K562 (cell line): ENCODE data around the gene SHF. TPM values are rescaled to one million over a fixed set of nuclear protein-coding genes. Genes with fewer than 3 reads are reported as not detected.
A peak's percentile ranks its signal among the peaks of the same experiment; 100 is the strongest.

ENCODE experiments used
- ATAC-seq: fragments of 200-7000 bp; cut with Tn5 transposase; 3 replicates; pipeline ENCODE4 v1.9.1; 2020; ENCODE audit warnings: moderate library complexity
- BruUV-seq: library from RNA; stranded (reverse); fragments of 400-500 nt; replicated peaks from 2 replicates; lab custom pipeline; 2021; lab: Mats Ljungman, UMichigan
- CTCF ChIA-PET: fragments of 300-600 bp; formaldehyde crosslinking; extraction: SDS; loops from one replicate; lab custom pipeline; 2021; ENCODE audit warnings: low intra/inter-chr PET ratio; lab: Yijun Ruan, JAX
- POLR2A ChIA-PET: fragments of 300-600, 350-650 bp; sonication (Branson Sonifier 250); formaldehyde crosslinking; extraction: SDS; loops from one replicate; lab custom pipeline; 2021; ENCODE audit warnings: antibody characterized with exemption, inconsistent platforms; lab: Yijun Ruan, JAX
- DNase-seq, 4 experiments: peaks; one replicate each; pipeline versions ENCODE4 v3.0.0 to v3.0.0-alpha.2; 2011 to 2018; ENCODE audit warnings: low spot score in 3 of 4, mixed read lengths in 3 of 4; ENCODE audit errors: extremely low read depth in 1 of 4
- FAIRE-seq: peaks from 2 replicates; lab custom pipeline; 2011; peaks lifted over from hg19 to GRCh38; lab: Jason Lieb, UNC
- H2AFZ ChIP-seq: 2 replicates; pipeline ENCODE4 v1.6.0; 2011; ENCODE audit warnings: low read depth, low read length, control low read depth, inconsistent platforms
- H3K27ac ChIP-seq: fragments of 200-600 bp; 3 replicates; pipeline ENCODE4 v1.8.0; 2011; ENCODE audit warnings: low read depth, mild to moderate bottlenecking, control low read depth, inconsistent platforms, low read length, moderate library complexity, mixed read lengths; ENCODE audit errors: extremely low read depth
- H3K27me3 ChIP-seq, 2 experiments: fragments of 300-600 bp in 1 of 2; 2 replicates in 1 of 2; 3 replicates in 1 of 2; pipeline versions ENCODE4 v1.6.0 to v1.8.0; 2011; ENCODE audit warnings: inconsistent platforms in 2 of 2, low read length in 2 of 2, mild to moderate bottlenecking in 1 of 2, mixed read lengths in 1 of 2, moderate library complexity in 1 of 2; ENCODE audit not compliant: control insufficient read depth in 2 of 2, insufficient read depth in 2 of 2
- H3K36me3 ChIP-seq: fragments of 300-600 bp; 3 replicates; pipeline ENCODE4 v1.8.0; 2011; ENCODE audit warnings: mild to moderate bottlenecking, low read length, inconsistent platforms; ENCODE audit not compliant: control insufficient read depth, insufficient read depth
- H3K4me1 ChIP-seq, 2 experiments: fragments of 200-600 bp in 1 of 2; replicated peaks in 1 of 2; 2 replicates in 1 of 2; 3 replicates in 1 of 2; pipeline versions ENCODE4 v1.5.1 to v1.8.0; 2011; ENCODE audit warnings: inconsistent platforms in 2 of 2, low read length in 2 of 2, mild to moderate bottlenecking in 1 of 2, mixed read lengths in 1 of 2, moderate library complexity in 1 of 2; ENCODE audit not compliant: control insufficient read depth in 2 of 2, insufficient read depth in 2 of 2
- H3K4me2 ChIP-seq: 2 replicates; pipeline ENCODE4 v1.6.1; 2011; ENCODE audit warnings: low read length, control low read depth, inconsistent platforms, mixed read lengths; ENCODE audit not compliant: insufficient read depth
- H3K4me3 ChIP-seq: fragments of 200-600 bp; sonication (generic), shearing (Covaris generic); 2 replicates; pipeline ENCODE4 v1.5.1; 2016; ENCODE audit warnings: control low read depth, inconsistent platforms
- H3K79me2 ChIP-seq: fragments of 200-600 bp; 3 replicates; pipeline ENCODE4 v1.8.0; 2011; ENCODE audit warnings: low read length, inconsistent platforms; ENCODE audit not compliant: control insufficient read depth, insufficient read depth
- H3K9ac ChIP-seq, 2 experiments: 2 replicates each; pipeline versions ENCODE4 v1.6.0 to v1.6.1; 2011; ENCODE audit warnings: low read depth in 2 of 2, low read length in 2 of 2, control low read depth in 1 of 2, inconsistent platforms in 1 of 2, mild to moderate bottlenecking in 1 of 2, mixed read lengths in 1 of 2; ENCODE audit not compliant: insufficient read depth in 1 of 2
- H3K9me1 ChIP-seq: one replicate; pipeline ENCODE4 v1.6.0; 2011; ENCODE audit warnings: inconsistent platforms, mild to moderate bottlenecking, low read length, moderate library complexity; ENCODE audit not compliant: control insufficient read depth, insufficient read depth
- H3K9me3 ChIP-seq: replicated peaks from 2 replicates; pipeline ENCODE4 v1.5.1; 2011; ENCODE audit warnings: low read depth, low read length, inconsistent platforms; ENCODE audit not compliant: control insufficient read depth, insufficient read depth
- H4K20me1 ChIP-seq: replicated peaks from 2 replicates; pipeline ENCODE4 v1.6.1; 2011; ENCODE audit warnings: low read length, inconsistent platforms, mixed read lengths; ENCODE audit not compliant: control insufficient read depth, insufficient read depth
- ARNT ChIP-seq, 2 experiments: fragments of 450-650 bp; IDR thresholded peaks; 2 replicates each; pipeline ENCODE4 v1.6.1; 2016; ENCODE audit warnings: mild to moderate bottlenecking in 1 of 2
- KLF16 ChIP-seq: IDR thresholded peaks from 2 replicates; pipeline ENCODE4 v1.6.1; 2016; ENCODE audit warnings: antibody characterized with exemption
- MAFK ChIP-seq: IDR thresholded peaks from 2 replicates; pipeline ENCODE4 v1.6.1; 2011; ENCODE audit warnings: low read length, improper control_type of control experiment
- MCM5 ChIP-seq: fragments of 450-650 bp; IDR thresholded peaks from 2 replicates; pipeline ENCODE4 v1.6.1; 2016; ENCODE audit warnings: low read depth
- NBN ChIP-seq: fragments of 450-650 bp; IDR thresholded peaks from 2 replicates; pipeline ENCODE4 v1.6.1; 2016; ENCODE audit warnings: low read depth, mild to moderate bottlenecking
- NR2F6 ChIP-seq: fragments of 450-650 bp; formaldehyde crosslinking; IDR thresholded peaks from 2 replicates; pipeline ENCODE4 v1.4.0; 2020; ENCODE audit warnings: mild to moderate bottlenecking
- SMAD2 ChIP-seq: fragments of 150-350 bp; IDR thresholded peaks from 2 replicates; pipeline ENCODE4 v1.6.1; 2014; ENCODE audit warnings: low read depth, mild to moderate bottlenecking, low read length
- SMAD4 ChIP-seq: fragments of 250-450 bp; sonication (Bioruptor Pico); conservative IDR thresholded peaks from 2 replicates; pipeline ENCODE4 v1.8.0; 2021; ENCODE audit warnings: inconsistent platforms, mild to moderate bottlenecking, moderate library complexity
- SRSF1 ChIP-seq: fragments of 200-400 bp; formaldehyde crosslinking; IDR thresholded peaks from 2 replicates; pipeline ENCODE4 v1.6.1; 2017; ENCODE audit warnings: mild to moderate bottlenecking, low read depth, low read length, moderate library complexity
- ZNF384 ChIP-seq: IDR thresholded peaks from 2 replicates; pipeline ENCODE4 v1.6.1; 2012; ENCODE audit warnings: low read depth, low read length, improper control_type of control experiment
- WGBS: fragments of 100-300 bp; shearing (Covaris generic); methylation state at CpG from one replicate; pipeline ENCODE4 v1.1.6; 2016; ENCODE audit warnings: low coverage, mixed read lengths; ENCODE audit not compliant: insufficient coverage; ENCODE audit errors: missing lambda C conversion rate; 5-methylcytosine and 5-hydroxymethylcytosine counted together
- in situ Hi-C: fragments of 300-500 bp; cut with MboI; formaldehyde crosslinking; loops from 4 replicates; pipeline ENCODE4 v1.15.0; 2018; ENCODE audit warnings: inconsistent platforms, mixed read lengths
- intact Hi-C: fragments of 100-400 bp; cut with micrococcal nuclease; formaldehyde crosslinking; loops from 2 replicates; pipeline ENCODE4 v1.14.2; 2022
- polyA plus RNA-seq, 8 experiments: library from polyadenylated mRNA; depleted of rRNA in 4 of 8; stranded (reverse) in 5 of 8; unstranded in 3 of 8; fragments of >200 nt; fragmentation: Nextera tagmentation in 2 of 8; fragmentation: Illumina TruSeq in 1 of 8; extraction: Ambion mirVana in 2 of 8; extraction: Trizol in 1 of 8; gene quantifications; 2 replicates each; pipeline versions ENCODE4 v1.2.1 to v1.2.3, GENCODE V29; 2011 to 2014; ENCODE audit warnings: inconsistent platforms in 1 of 8, missing spikeins in 1 of 8
- total RNA-seq, 7 experiments: library from RNA; depleted of rRNA in 6 of 7; stranded (reverse); fragments of >200 nt in 6 of 7; fragmentation: Illumina TruSeq in 2 of 7; extraction: Trizol in 2 of 7; gene quantifications; 2 replicates each; pipeline versions ENCODE4 v1.2.1 to v1.2.3, GENCODE V29; 2011 to 2021; ENCODE audit warnings: low replicate concordance in 1 of 7
- TF ChIP-seq, protein P1 (sequence below): fragments of 450-650 bp; IDR thresholded peaks from 2 replicates; pipeline ENCODE4 v1.6.1; 2016; ENCODE audit warnings: mild to moderate bottlenecking
- TF ChIP-seq, protein P2 (sequence below): fragments of 200-800 bp; sonication (Bioruptor generic); IDR thresholded peaks from 2 replicates; pipeline ENCODE4 v1.6.1; 2016; ENCODE audit warnings: missing genetic modification characterization, missing compliant biosample characterization
- TF ChIP-seq, protein P3 (sequence below): fragments of 250-450 bp; sonication (Bioruptor Pico); IDR thresholded peaks from 2 replicates; pipeline ENCODE4 v1.8.0; 2022; ENCODE audit warnings: moderate library complexity, mild to moderate bottlenecking, inconsistent platforms
- TF ChIP-seq, protein P4 (sequence below): fragments of 250-450 bp; sonication (Bioruptor Pico); IDR thresholded peaks from 2 replicates; pipeline ENCODE4 v1.5.0; 2022; ENCODE audit warnings: mild to moderate bottlenecking

The SHF gene
- total and polyA plus RNA-seq, 9 of the 15 experiments (the other 6 are each of a cell fraction or from before 2014, with no cell fraction given), result 0.51 to 2.2 (median 0.85) TPM; not detected in 2

DNA sequence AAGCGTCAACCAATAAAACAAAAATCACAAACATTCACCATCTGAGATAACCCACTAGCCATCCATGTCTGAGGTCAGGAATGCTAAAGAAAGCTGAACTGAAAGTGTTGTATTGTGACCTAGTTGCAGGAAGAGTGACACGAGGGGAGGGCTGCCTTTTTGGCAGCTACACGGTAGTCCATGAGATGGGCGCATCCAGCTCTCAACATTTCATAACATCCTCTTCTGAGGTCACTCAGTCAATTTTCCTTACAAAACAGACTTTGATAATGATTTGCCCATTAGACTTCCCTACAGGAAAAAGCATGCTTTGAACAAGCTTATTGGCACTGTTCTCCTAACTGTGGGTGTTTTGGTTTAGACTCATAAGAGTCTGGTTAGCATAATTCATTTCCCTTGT, 15.4 kb upstream of the SHF start:
- no peak overlapping the region for H3K4me3 ChIP-seq
- no peaks in the 10 kb centered on the region for H3K9me1 ChIP-seq
- H3K27me3 ChIP-seq, result peaks cover 2 to 4% of the 10 kb centered on the region in 2 experiments; a peak in 1 of 5 replicates
- H3K79me2 ChIP-seq, result no peaks in the 10 kb centered on the region
- no peaks in the 10 kb centered on the region for H4K20me1 ChIP-seq
- in situ Hi-C loops, result no loop called here
- CTCF ChIA-PET, result no interaction called here
- H3K27ac ChIP-seq, result no peak overlapping the region
- POLR2A ChIA-PET, result no interaction called here
- 0 out of 2 replicates have a peak overlapping the region, but pooled peaks have one; percentile 12 for H2AFZ ChIP-seq
- H3K9ac ChIP-seq, result no peak overlapping the region
- whole genome bisulfite sequencing, result 4% methylated on average over 3 of the region's 4 CpGs
- BruUV-seq, result no TSS peak
- H3K9me3 ChIP-seq, result no peaks in the 10 kb centered on the region
- no peak for ATAC-seq
- H3K4me2 ChIP-seq, result no peak overlapping the region
- peaks cover 0 to 2% of the 10 kb centered on the region in 2 experiments; a peak in 2 of 5 replicates for H3K4me1 ChIP-seq
- no peak for FAIRE-seq
- DNase-seq, result no peak
- no peaks in the 10 kb centered on the region for H3K36me3 ChIP-seq
- intact Hi-C loops, result loop anchor here (5.0 kb wide), 1 partner anchor 409 kb away; no protein-coding TSS in a partner anchor
- TF ChIP-seq ARNT (IDR thresholded peaks at IDR 0.05) (no peak), MAFK (no peak), SMAD4 (CRISPR knock-in tag) (no peak), KLF16 (no peak), SRSF1 (no peak), SMAD2 (no peak), MCM5 (no peak), ZNF384 (no peak), NBN (no peak), NR2F6 (CRISPR knock-in tag) (no peak)
- TF ChIP-seq, protein P1, sequence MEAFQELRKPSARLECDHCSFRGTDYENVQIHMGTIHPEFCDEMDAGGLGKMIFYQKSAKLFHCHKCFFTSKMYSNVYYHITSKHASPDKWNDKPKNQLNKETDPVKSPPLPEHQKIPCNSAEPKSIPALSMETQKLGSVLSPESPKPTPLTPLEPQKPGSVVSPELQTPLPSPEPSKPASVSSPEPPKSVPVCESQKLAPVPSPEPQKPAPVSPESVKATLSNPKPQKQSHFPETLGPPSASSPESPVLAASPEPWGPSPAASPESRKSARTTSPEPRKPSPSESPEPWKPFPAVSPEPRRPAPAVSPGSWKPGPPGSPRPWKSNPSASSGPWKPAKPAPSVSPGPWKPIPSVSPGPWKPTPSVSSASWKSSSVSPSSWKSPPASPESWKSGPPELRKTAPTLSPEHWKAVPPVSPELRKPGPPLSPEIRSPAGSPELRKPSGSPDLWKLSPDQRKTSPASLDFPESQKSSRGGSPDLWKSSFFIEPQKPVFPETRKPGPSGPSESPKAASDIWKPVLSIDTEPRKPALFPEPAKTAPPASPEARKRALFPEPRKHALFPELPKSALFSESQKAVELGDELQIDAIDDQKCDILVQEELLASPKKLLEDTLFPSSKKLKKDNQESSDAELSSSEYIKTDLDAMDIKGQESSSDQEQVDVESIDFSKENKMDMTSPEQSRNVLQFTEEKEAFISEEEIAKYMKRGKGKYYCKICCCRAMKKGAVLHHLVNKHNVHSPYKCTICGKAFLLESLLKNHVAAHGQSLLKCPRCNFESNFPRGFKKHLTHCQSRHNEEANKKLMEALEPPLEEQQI, result no peak
- TF ChIP-seq, protein P2, sequence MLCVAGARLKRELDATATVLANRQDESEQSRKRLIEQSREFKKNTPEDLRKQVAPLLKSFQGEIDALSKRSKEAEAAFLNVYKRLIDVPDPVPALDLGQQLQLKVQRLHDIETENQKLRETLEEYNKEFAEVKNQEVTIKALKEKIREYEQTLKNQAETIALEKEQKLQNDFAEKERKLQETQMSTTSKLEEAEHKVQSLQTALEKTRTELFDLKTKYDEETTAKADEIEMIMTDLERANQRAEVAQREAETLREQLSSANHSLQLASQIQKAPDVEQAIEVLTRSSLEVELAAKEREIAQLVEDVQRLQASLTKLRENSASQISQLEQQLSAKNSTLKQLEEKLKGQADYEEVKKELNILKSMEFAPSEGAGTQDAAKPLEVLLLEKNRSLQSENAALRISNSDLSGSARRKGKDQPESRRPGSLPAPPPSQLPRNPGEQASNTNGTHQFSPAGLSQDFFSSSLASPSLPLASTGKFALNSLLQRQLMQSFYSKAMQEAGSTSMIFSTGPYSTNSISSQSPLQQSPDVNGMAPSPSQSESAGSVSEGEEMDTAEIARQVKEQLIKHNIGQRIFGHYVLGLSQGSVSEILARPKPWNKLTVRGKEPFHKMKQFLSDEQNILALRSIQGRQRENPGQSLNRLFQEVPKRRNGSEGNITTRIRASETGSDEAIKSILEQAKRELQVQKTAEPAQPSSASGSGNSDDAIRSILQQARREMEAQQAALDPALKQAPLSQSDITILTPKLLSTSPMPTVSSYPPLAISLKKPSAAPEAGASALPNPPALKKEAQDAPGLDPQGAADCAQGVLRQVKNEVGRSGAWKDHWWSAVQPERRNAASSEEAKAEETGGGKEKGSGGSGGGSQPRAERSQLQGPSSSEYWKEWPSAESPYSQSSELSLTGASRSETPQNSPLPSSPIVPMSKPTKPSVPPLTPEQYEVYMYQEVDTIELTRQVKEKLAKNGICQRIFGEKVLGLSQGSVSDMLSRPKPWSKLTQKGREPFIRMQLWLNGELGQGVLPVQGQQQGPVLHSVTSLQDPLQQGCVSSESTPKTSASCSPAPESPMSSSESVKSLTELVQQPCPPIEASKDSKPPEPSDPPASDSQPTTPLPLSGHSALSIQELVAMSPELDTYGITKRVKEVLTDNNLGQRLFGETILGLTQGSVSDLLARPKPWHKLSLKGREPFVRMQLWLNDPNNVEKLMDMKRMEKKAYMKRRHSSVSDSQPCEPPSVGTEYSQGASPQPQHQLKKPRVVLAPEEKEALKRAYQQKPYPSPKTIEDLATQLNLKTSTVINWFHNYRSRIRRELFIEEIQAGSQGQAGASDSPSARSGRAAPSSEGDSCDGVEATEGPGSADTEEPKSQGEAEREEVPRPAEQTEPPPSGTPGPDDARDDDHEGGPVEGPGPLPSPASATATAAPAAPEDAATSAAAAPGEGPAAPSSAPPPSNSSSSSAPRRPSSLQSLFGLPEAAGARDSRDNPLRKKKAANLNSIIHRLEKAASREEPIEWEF (CRISPR knock-in tag), result no peak
- TF ChIP-seq, protein P3, sequence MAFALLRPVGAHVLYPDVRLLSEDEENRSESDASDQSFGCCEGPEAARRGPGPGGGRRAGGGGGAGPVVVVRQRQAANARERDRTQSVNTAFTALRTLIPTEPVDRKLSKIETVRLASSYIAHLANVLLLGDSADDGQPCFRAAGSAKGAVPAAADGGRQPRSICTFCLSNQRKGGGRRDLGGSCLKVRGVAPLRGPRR, result no peak
- TF ChIP-seq, protein P4, sequence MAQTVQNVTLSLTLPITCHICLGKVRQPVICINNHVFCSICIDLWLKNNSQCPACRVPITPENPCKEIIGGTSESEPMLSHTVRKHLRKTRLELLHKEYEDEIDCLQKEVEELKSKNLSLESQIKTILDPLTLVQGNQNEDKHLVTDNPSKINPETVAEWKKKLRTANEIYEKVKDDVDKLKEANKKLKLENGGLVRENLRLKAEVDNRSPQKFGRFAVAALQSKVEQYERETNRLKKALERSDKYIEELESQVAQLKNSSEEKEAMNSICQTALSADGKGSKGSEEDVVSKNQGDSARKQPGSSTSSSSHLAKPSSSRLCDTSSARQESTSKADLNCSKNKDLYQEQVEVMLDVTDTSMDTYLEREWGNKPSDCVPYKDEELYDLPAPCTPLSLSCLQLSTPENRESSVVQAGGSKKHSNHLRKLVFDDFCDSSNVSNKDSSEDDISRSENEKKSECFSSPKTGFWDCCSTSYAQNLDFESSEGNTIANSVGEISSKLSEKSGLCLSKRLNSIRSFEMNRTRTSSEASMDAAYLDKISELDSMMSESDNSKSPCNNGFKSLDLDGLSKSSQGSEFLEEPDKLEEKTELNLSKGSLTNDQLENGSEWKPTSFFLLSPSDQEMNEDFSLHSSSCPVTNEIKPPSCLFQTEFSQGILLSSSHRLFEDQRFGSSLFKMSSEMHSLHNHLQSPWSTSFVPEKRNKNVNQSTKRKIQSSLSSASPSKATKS (CRISPR knock-in tag), result no peak
